Measurements from ENCODE around the gene CSF3R. TPM values are rescaled to one million over a fixed set of nuclear protein-coding genes. Genes with fewer than 3 reads are reported as not detected.

CSF3R gene
- total and polyA plus RNA-seq, 2 donors from 2014 or later = 1.4 to 13.3 TPM

DNA sequence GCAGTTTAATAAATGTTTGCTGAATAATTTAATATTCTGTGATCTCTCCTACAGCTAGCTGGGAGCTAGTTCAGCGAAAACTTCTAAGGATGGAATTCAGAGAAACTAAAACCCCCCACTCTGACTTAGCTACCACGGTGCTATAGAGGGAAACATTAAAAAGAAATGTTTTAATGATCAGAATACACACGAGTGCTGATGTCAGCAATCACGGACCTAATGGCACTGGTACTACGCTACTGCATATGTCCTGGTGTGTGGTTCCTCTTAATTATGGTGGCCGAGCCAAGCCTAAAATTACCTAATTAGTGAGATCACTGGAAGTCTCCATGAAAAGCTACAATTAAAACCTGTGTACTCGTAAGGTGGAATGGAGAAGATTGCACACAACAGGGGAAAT, 61.1 kb downstream of the CSF3R start:
- Histone ChIP-seq H3K36me3 (ENCODE audit: control insufficient read depth in 2 of 3, insufficient read depth in 3 of 3, low read length in 3 of 3) (peaks cover 0 to 10% (median 10%) of the 10 kb centered on the region in 3 donors), H3K27me3 (ENCODE audit: control insufficient read depth, insufficient read depth, low read length) (no peaks in the 10 kb centered on the region), H3K4me1 (ENCODE audit: control insufficient read depth in 2 of 3, insufficient read depth in 2 of 3, low read depth in 1 of 3, low read length in 3 of 3) (no peaks in the 10 kb centered on the region), H3K9me3 (ENCODE audit: control insufficient read depth in 2 of 3, insufficient read depth in 1 of 3, low read length in 3 of 3) (no peaks in the 10 kb centered on the region), H3K4me3 (ENCODE audit: low read length in 3 of 3) (no peak overlapping the region), H3K27ac (ENCODE audit: low read depth in 2 of 2, low read length in 2 of 2) (no peak overlapping the region), H3K9ac (ENCODE audit: low read length in 3 of 3) (no peak overlapping the region)
- TF ChIP-seq, protein P1, sequence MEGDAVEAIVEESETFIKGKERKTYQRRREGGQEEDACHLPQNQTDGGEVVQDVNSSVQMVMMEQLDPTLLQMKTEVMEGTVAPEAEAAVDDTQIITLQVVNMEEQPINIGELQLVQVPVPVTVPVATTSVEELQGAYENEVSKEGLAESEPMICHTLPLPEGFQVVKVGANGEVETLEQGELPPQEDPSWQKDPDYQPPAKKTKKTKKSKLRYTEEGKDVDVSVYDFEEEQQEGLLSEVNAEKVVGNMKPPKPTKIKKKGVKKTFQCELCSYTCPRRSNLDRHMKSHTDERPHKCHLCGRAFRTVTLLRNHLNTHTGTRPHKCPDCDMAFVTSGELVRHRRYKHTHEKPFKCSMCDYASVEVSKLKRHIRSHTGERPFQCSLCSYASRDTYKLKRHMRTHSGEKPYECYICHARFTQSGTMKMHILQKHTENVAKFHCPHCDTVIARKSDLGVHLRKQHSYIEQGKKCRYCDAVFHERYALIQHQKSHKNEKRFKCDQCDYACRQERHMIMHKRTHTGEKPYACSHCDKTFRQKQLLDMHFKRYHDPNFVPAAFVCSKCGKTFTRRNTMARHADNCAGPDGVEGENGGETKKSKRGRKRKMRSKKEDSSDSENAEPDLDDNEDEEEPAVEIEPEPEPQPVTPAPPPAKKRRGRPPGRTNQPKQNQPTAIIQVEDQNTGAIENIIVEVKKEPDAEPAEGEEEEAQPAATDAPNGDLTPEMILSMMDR (IDR thresholded peaks at IDR 0.05; ENCODE audit: borderline replicate concordance, extremely low read depth, insufficient read depth) = no peak
- DNase-seq = no peak
- FAIRE-seq = no peak
- intact Hi-C loops (cut with DNase I) = loop anchor here (5.0 kb wide), 1 partner anchor 79 kb away; no protein-coding TSS in a partner anchor

DNA sequence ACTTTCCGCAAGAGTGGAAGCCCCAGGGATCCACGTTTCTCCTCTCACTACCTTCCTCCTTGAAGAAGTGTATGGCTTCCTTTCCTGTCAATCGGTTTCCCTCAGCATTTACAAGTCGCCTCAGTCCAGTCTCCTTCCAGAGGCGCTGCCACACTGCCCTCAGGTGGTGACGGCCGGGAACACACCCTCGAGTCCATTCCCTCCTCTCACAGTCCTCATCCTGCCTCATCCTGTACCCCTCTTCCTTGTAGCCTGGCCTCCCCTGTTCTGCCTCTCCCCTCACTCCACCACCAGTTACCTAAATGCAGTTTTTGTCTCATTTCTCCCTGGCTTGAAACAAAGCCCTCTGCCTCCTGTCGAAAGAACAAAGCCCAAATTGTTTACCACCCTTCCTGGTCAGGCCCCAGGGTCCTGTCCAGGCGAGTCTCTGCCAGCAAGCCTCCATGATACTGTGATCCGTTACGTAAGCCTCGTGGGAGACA, 61.8 kb downstream of the CSF3R start:
- Histone ChIP-seq H3K4me3 (ENCODE audit: low read length in 3 of 3) (no peak overlapping the region), H3K9ac (ENCODE audit: low read length in 3 of 3) (no peak overlapping the region), H3K27me3 (ENCODE audit: control insufficient read depth, insufficient read depth, low read length) (no peaks in the 10 kb centered on the region), H3K27ac (ENCODE audit: low read depth in 2 of 2, low read length in 2 of 2) (no peak overlapping the region), H3K9me3 (ENCODE audit: control insufficient read depth in 2 of 3, insufficient read depth in 1 of 3, low read length in 3 of 3) (no peaks in the 10 kb centered on the region), H3K36me3 (ENCODE audit: control insufficient read depth in 2 of 3, insufficient read depth in 3 of 3, low read length in 3 of 3) (peaks cover 0 to 10% (median 10%) of the 10 kb centered on the region in 3 donors), H3K4me1 (ENCODE audit: control insufficient read depth in 2 of 3, insufficient read depth in 2 of 3, low read depth in 1 of 3, low read length in 3 of 3) (no peaks in the 10 kb centered on the region)
- FAIRE-seq = no peak
- TF ChIP-seq, protein P1 (IDR thresholded peaks at IDR 0.05; ENCODE audit: borderline replicate concordance, extremely low read depth, insufficient read depth) = peak; percentile 92
- peak; percentile 88 to 92 (median 90) for DNase-seq
- intact Hi-C loops (cut with DNase I) = loop anchor here (5.0 kb wide), 1 partner anchor 79 kb away; no protein-coding TSS in a partner anchor

DNA sequence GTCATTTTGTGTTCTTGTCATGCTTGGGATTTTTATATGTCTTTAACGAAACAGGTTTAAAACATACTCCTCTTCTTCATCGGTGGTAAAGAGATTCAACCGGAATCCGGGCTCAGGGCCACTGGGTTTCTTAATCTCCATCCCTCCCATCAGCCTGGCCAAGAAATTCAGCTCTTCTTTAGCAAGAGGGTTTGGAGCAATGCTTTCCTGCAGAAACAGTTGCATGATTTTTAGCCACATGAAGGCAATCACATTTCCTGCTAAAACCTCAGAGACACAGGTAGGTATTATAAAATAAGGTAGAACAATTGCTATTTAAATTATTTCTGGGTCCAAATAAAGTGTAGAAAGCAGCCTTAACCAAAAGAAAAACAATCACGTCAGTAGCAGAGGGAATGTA, 62.3 kb downstream of the CSF3R start:
- TF ChIP-seq, protein P1 (IDR thresholded peaks at IDR 0.05; ENCODE audit: borderline replicate concordance, extremely low read depth, insufficient read depth) = no peak
- no peak for FAIRE-seq
- no peak for DNase-seq
- H3K9me3 ChIP-seq (ENCODE audit: control insufficient read depth in 2 of 3, insufficient read depth in 1 of 3, low read length in 3 of 3) = no peaks in the 10 kb centered on the region
- H3K4me1 ChIP-seq (ENCODE audit: control insufficient read depth in 2 of 3, insufficient read depth in 2 of 3, low read depth in 1 of 3, low read length in 3 of 3) = no peaks in the 10 kb centered on the region
- H3K4me3 ChIP-seq (ENCODE audit: low read length in 3 of 3) = no peak overlapping the region
- intact Hi-C loops (cut with DNase I) = loop anchor here (5.0 kb wide), 1 partner anchor 78 kb away; no protein-coding TSS in a partner anchor
- no peak overlapping the region for H3K9ac ChIP-seq (ENCODE audit: low read length in 3 of 3)
- H3K27me3 ChIP-seq (ENCODE audit: control insufficient read depth, insufficient read depth, low read length) = no peaks in the 10 kb centered on the region
- H3K36me3 ChIP-seq (ENCODE audit: control insufficient read depth in 2 of 3, insufficient read depth in 3 of 3, low read length in 3 of 3) = peaks cover 0 to 10% (median 10%) of the 10 kb centered on the region in 3 donors
- no peak overlapping the region for H3K27ac ChIP-seq (ENCODE audit: low read depth in 2 of 2, low read length in 2 of 2)

DNA sequence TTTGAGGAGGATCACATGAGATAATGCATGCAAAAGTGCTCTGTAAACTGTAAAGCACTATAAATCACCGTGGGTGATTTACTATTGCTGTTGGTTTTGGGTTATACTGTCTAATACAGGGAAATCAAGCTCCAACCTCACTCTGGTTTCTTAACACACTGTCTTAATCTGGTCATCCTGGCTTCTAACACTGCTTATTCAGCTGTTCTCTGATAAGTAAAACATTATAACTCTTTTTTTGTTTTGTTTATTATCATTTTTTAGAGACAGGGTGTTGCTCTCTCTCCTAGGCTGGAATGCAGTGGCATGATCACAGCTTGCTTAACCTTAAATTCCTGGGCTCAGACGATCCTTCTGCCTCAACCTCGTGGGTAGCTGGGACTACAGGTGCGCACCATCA, 63.1 kb downstream of the CSF3R start:
- TF ChIP-seq, protein P1 (IDR thresholded peaks at IDR 0.05; ENCODE audit: borderline replicate concordance, extremely low read depth, insufficient read depth) = no peak
- Histone ChIP-seq H3K9me3 (ENCODE audit: control insufficient read depth in 2 of 3, insufficient read depth in 1 of 3, low read length in 3 of 3) (no peaks in the 10 kb centered on the region), H3K9ac (ENCODE audit: low read length in 3 of 3) (no peak overlapping the region), H3K36me3 (ENCODE audit: control insufficient read depth in 2 of 3, insufficient read depth in 3 of 3, low read length in 3 of 3) (peaks cover 0 to 10% (median 10%) of the 10 kb centered on the region in 3 donors), H3K4me1 (ENCODE audit: control insufficient read depth in 2 of 3, insufficient read depth in 2 of 3, low read depth in 1 of 3, low read length in 3 of 3) (no peaks in the 10 kb centered on the region), H3K27ac (ENCODE audit: low read depth in 2 of 2, low read length in 2 of 2) (no peak overlapping the region), H3K27me3 (ENCODE audit: control insufficient read depth, insufficient read depth, low read length) (no peaks in the 10 kb centered on the region), H3K4me3 (ENCODE audit: low read length in 3 of 3) (no peak overlapping the region)
- intact Hi-C loops (cut with DNase I) = no loop called here
- FAIRE-seq = no peak
- DNase-seq = no peak

All from kidney (tissue), 14 donors.